GM12891 (cell line): ENCODE measurements around the gene SVOP.

Experiments used
- PAX5 ChIP-seq: IDR thresholded peaks from 2 replicates; pipeline ENCODE4 v1.6.1; 2011; ENCODE audit warnings: low read length, moderate library complexity, mild to moderate bottlenecking; ENCODE audit not compliant: insufficient read depth, severe bottlenecking
- POLR2A ChIP-seq: IDR thresholded peaks from 2 replicates; pipeline ENCODE4 v1.6.1; 2011; ENCODE audit warnings: low read depth, low read length, control low read depth
- POLR2AphosphoS5 ChIP-seq: IDR thresholded peaks from 2 replicates; pipeline ENCODE4 v1.6.1; 2011; ENCODE audit warnings: low read depth, low read length, control low read depth
- POU2F2 ChIP-seq: IDR thresholded peaks from 2 replicates; pipeline ENCODE4 v1.6.1; 2011; ENCODE audit warnings: low read depth, mild to moderate bottlenecking, control low read depth, low read length, moderate library complexity
- SPI1 ChIP-seq: IDR thresholded peaks from 2 replicates; pipeline ENCODE4 v1.6.1; 2011; ENCODE audit warnings: low read depth, low read length, control low read depth
- TAF1 ChIP-seq: IDR thresholded peaks from 2 replicates; pipeline ENCODE4 v1.6.1; 2011; ENCODE audit warnings: low read depth, low read length, control low read depth

- no peak for TF ChIP-seq SPI1
- no peak for TF ChIP-seq TAF1
- TF ChIP-seq POLR2A, result no peak
- TF ChIP-seq POLR2AphosphoS5, result no peak
- no peak for TF ChIP-seq POU2F2
- no peak for TF ChIP-seq PAX5
These were observed 16.9 kb downstream of the SVOP start for GRCh38 chr12:109004017-109004416.
